ENCODE measurements around the gene SDK2.
A peak's percentile ranks its signal among the peaks of the same experiment; 100 is the strongest.
"Not testable (repeated sequence)": the region's sequence is repeated elsewhere in the genome, so short reads cannot be mapped to it uniquely, and the experiment has no call there.

The SDK2 gene

DNA sequence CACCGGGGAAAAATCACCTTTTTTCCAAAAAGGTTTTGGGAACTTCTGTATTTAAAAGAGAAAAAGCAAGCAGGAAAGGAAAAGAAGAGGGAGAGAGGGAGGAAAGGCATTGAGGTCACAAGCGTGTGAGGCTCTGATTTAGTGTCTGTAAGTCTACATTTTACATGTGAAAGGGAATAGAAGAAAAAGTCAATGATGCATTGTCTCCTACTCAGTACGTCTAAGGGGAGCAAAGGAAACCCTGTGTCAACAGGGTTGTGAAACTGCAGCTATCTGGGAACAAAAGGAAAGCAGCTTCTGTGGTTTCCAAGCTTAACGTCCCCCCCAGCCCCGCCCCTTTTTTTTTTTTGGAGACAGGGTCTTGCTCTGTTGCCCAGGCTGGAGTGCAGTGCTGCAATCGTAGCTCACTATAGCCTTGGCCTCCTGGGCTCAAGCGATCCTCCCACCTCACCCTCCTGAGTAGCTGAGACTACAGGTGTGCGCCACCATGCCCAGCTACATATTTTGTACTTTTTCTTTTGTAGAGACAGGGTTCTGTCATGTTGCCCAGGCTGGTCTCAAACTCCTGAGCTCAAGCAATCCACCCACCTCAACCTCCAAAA lies 330.6 kb downstream of the SDK2 start (continued):
- TF ChIP-seq, protein P1, sequence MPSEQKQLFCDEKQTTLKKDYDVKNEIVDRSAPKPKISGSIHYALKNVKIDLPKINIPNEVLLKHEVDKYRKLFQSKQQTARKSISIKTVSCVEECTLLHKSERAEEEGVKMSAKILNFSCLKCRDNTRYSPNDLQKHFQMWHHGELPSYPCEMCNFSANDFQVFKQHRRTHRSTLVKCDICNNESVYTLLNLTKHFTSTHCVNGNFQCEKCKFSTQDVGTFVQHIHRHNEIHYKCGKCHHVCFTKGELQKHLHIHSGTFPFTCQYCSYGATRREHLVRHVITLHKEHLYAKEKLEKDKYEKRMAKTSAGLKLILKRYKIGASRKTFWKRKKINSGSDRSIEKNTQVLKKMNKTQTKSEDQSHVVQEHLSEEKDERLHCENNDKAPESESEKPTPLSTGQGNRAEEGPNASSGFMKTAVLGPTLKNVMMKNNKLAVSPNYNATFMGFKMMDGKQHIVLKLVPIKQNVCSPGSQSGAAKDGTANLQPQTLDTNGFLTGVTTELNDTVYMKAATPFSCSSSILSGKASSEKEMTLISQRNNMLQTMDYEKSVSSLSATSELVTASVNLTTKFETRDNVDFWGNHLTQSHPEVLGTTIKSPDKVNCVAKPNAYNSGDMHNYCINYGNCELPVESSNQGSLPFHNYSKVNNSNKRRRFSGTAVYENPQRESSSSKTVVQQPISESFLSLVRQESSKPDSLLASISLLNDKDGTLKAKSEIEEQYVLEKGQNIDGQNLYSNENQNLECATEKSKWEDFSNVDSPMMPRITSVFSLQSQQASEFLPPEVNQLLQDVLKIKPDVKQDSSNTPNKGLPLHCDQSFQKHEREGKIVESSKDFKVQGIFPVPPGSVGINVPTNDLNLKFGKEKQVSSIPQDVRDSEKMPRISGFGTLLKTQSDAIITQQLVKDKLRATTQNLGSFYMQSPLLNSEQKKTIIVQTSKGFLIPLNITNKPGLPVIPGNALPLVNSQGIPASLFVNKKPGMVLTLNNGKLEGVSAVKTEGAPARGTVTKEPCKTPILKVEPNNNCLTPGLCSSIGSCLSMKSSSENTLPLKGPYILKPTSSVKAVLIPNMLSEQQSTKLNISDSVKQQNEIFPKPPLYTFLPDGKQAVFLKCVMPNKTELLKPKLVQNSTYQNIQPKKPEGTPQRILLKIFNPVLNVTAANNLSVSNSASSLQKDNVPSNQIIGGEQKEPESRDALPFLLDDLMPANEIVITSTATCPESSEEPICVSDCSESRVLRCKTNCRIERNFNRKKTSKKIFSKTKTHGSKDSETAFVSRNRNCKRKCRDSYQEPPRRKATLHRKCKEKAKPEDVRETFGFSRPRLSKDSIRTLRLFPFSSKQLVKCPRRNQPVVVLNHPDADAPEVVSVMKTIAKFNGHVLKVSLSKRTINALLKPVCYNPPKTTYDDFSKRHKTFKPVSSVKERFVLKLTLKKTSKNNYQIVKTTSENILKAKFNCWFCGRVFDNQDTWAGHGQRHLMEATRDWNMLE (tag by site-specific recombination; conservative IDR thresholded peaks at IDR 0.05; ENCODE audit: low read depth), result no peak

DNA sequence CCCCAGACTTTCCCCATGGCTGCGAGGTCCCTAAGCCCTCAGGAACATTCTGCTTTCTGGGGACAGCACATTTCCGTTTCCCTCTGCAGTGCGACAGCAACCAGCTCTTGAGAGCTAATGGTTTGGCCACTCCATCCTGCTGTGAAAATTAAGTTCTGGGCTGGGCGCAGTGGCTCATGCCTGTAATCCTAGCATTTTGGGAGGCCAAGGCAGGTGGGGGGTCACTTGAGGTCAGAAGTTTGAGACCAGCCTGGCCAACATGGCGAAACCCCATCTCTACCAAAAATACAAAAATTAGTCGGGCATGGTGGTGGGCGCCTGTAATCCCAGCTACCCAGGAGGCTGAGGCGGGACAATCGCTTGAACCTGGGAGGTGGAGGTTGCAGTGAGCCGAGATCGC lies 331.4 kb downstream of the SDK2 start:
- peaks cover 19% of the 10 kb centered on the region for H3K4me1 ChIP-seq (ENCODE audit: control insufficient read depth, insufficient read depth, low read length)
- ChIA-PET POLR2A (interaction anchor here (1.0 to 2.7 kb wide), 2 partner anchors 14 to 31 kb away, joined by 3 to 33 read pairs; no protein-coding TSS in a partner anchor), CTCF (interaction anchor here (0.6 to 7.7 kb wide), 3 partner anchors 57 to 734 kb away, joined by 3 to 50 read pairs (median 4); no protein-coding TSS in a partner anchor)
- peak; percentile 87 for TF ChIP-seq ZNF335 (tag by site-specific recombination; conservative IDR thresholded peaks at IDR 0.05)
- H3K27ac ChIP-seq (ENCODE audit: extremely low read depth, low read depth, low read length); H3K36me3 ChIP-seq (ENCODE audit: control insufficient read depth in 2 of 2, insufficient read depth in 1 of 2, low read length in 2 of 2); H3K4me3 ChIP-seq (ENCODE audit: low read depth, low read length); H3K9me3 ChIP-seq (ENCODE audit: control insufficient read depth, insufficient read depth, low read depth, low read length): not testable (repeated sequence)

DNA sequence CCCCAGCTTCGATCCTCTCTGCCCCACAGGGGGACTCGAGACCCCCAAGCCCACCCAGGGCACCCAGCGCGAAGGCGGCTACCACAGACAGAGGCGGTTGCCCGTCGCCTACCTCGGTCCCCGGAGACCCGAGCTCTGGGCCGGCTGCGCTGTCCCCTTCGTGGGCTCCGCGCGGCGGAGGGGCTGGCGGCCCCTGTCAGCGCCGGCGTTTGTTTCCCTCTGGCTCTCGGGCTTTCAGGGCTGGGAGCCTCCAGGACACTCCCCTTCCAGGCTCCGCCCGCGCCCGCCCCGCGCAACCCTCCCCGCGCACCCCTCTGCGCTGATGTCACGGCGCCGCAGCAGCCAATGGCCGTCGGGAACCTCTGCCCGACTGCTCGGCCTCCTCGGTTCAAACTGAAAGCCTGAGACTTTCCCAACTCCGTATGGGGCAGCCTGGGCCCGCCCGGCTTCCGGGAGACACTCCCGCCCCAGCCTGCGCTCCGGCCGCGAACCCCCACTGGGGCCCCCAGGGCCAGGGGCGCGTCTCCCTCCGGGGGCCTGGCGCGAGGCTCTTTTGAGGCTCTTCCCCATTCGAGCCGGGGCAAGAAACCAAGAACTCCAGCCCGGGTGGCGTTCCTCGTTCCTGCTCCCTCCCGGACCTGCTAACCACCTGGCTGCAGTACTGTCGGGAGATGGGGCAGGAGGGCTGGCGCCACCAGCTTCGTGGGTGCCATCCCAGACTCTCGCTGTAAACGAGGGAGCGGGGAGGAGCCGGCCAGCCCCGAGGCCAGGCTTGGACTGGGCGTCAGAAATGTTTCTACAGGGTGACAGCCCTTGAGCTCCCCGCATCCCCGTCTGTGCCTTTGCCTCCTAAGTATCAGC lies 332.2 kb downstream of the SDK2 start, which contains the start of gene CDC42EP4:
TSS of gene CDC42EP4 (minus strand) at position 221 of the 861 bp plus-strand sequence. CDS start 25,501 bp downstream, outside the sequence.
- Histone ChIP-seq H3K27ac (ENCODE audit: extremely low read depth, low read depth, low read length) (peak within 1 kb of the TSS; percentile 88), H3K9me3 (ENCODE audit: control insufficient read depth, insufficient read depth, low read depth, low read length) (no peaks in the 10 kb centered on the region), H3K36me3 (ENCODE audit: control insufficient read depth in 2 of 2, insufficient read depth in 1 of 2, low read length in 2 of 2) (peaks cover 0 to 1% of the 10 kb centered on the region in 2 experiments; a peak in 1 of 3 replicates), H3K4me1 (ENCODE audit: control insufficient read depth, insufficient read depth, low read length) (peaks cover 19% of the 10 kb centered on the region), H3K4me3 (ENCODE audit: low read depth, low read length) (peak within 1 kb of the TSS; percentile 86)
- ChIA-PET POLR2A (interaction anchor here (0.6 to 2.7 kb wide), 14 partner anchors 12 to 80 kb away, joined by 3 to 33 read pairs (median 4); a partner anchor contains a TSS), CTCF (interaction anchor here (0.6 to 7.7 kb wide), 5 partner anchors 54 to 733 kb away, joined by 3 to 50 read pairs (median 3); no protein-coding TSS in a partner anchor)
- TF ChIP-seq ZBTB21 (tag by site-specific recombination; IDR thresholded peaks at IDR 0.05) (peak; percentile 58), ZNF560 (tag by site-specific recombination; IDR thresholded peaks at IDR 0.05; ENCODE audit: borderline replicate concordance) (no peak), ZNF366 (tag by site-specific recombination; conservative IDR thresholded peaks at IDR 0.05) (no peak), HOXC10 (CRISPR knock-in tag; IDR thresholded peaks at IDR 0.05) (no peak), ZNF394 (tag by site-specific recombination; IDR thresholded peaks at IDR 0.05; ENCODE audit: borderline replicate concordance) (peak; percentile 27)
- TF ChIP-seq, protein P2, sequence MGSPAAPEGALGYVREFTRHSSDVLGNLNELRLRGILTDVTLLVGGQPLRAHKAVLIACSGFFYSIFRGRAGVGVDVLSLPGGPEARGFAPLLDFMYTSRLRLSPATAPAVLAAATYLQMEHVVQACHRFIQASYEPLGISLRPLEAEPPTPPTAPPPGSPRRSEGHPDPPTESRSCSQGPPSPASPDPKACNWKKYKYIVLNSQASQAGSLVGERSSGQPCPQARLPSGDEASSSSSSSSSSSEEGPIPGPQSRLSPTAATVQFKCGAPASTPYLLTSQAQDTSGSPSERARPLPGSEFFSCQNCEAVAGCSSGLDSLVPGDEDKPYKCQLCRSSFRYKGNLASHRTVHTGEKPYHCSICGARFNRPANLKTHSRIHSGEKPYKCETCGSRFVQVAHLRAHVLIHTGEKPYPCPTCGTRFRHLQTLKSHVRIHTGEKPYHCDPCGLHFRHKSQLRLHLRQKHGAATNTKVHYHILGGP (tag by site-specific recombination; IDR thresholded peaks at IDR 0.05), result no peak
- TF ChIP-seq, protein P3, sequence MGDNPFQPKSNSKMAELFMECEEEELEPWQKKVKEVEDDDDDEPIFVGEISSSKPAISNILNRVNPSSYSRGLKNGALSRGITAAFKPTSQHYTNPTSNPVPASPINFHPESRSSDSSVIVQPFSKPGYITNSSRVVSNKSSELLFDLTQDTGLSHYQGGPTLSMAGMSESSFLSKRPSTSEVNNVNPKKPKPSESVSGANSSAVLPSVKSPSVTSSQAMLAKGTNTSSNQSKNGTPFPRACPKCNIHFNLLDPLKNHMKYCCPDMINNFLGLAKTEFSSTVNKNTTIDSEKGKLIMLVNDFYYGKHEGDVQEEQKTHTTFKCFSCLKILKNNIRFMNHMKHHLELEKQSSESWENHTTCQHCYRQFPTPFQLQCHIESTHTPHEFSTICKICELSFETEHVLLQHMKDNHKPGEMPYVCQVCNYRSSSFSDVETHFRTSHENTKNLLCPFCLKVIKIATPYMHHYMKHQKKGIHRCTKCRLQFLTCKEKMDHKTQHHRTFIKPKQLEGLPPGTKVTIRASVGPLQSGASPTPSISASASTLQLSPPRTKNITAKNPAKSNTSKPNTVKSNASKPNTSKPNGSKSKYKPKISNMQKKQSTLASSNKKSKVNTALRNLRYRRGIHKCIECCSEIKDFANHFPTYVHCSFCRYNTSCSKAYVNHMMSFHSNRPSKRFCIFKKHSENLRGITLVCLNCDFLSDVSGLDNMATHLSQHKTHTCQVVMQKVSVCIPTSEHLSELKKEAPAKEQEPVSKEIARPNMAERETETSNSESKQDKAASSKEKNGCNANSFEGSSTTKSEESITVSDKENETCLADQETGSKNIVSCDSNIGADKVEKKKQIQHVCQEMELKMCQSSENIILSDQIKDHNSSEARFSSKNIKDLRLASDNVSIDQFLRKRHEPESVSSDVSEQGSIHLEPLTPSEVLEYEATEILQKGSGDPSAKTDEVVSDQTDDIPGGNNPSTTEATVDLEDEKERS (tag by site-specific recombination; IDR thresholded peaks at IDR 0.05), result no peak
- TF ChIP-seq, protein P1 (tag by site-specific recombination; conservative IDR thresholded peaks at IDR 0.05; ENCODE audit: low read depth), result no peak
- TF ChIP-seq, protein P4, sequence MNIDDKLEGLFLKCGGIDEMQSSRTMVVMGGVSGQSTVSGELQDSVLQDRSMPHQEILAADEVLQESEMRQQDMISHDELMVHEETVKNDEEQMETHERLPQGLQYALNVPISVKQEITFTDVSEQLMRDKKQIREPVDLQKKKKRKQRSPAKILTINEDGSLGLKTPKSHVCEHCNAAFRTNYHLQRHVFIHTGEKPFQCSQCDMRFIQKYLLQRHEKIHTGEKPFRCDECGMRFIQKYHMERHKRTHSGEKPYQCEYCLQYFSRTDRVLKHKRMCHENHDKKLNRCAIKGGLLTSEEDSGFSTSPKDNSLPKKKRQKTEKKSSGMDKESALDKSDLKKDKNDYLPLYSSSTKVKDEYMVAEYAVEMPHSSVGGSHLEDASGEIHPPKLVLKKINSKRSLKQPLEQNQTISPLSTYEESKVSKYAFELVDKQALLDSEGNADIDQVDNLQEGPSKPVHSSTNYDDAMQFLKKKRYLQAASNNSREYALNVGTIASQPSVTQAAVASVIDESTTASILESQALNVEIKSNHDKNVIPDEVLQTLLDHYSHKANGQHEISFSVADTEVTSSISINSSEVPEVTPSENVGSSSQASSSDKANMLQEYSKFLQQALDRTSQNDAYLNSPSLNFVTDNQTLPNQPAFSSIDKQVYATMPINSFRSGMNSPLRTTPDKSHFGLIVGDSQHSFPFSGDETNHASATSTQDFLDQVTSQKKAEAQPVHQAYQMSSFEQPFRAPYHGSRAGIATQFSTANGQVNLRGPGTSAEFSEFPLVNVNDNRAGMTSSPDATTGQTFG (tag by site-specific recombination; IDR thresholded peaks at IDR 0.05; ENCODE audit: borderline replicate concordance), result 0 out of 2 replicates have a peak, but pooled peaks have one; percentile 14
